Measurements from ENCODE around the gene AVP.

GRCh38 chr20:3133155-3133554 lies 48.6 kb upstream of the AVP start:
- TF ChIP-seq CTCF (IDR thresholded peaks at IDR 0.05) (no peak), POLR2A (IDR thresholded peaks at IDR 0.05) (no peak), POLR2AphosphoS5 (IDR thresholded peaks at IDR 0.05) (no peak)
